Measurements from ENCODE around the gene ARID3A. TPM values are rescaled to one million over a fixed set of nuclear protein-coding genes. Genes with fewer than 3 reads are reported as not detected.

Gene ARID3A
- total RNA-seq, 4 donors from 2014 or later, result 1.8 to 9.9 (median 7.8) TPM

- Histone ChIP-seq H3K27me3 (peaks cover 0 to 8% (median 3%) of the 10 kb centered on the region in 3 donors), H3K9me3 (peaks cover 0 to 6% (median 0%) of the 10 kb centered on the region in 3 donors), H3K4me1 (no peaks in the 10 kb centered on the region), H3K4me3 (no peak overlapping the region), H3K27ac (no peak overlapping the region), H3K36me3 (peaks cover 0 to 25% of the 10 kb centered on the region in 2 donors)
- in situ Hi-C loops (cut with MboI; ENCODE audit: low sequenced_read_pairs in 4 of 4) (loop anchor here in 2 of 4 donors (10.0 to 25.0 kb wide), 2 partner anchors 112 to 200 kb away; partner anchors contain the start of genes CFD (in 1 of the 2) and ELANE (in 1 of the 2)), intact Hi-C loops (cut with DNase I; ENCODE audit: low total_unique reads) (no loop called here)
- DNase-seq (no peak), ATAC-seq (no peak)
- TF ChIP-seq POLR2A (IDR thresholded peaks at IDR 0.05) (no peak), CTCF (IDR thresholded peaks at IDR 0.05 in 4 of 5, conservative IDR thresholded peaks at IDR 0.05 in 1 of 5) (no peak)
Observed at GRCh38 chr19:974564-975257, 48.9 kb downstream of the ARID3A start.

DNA sequence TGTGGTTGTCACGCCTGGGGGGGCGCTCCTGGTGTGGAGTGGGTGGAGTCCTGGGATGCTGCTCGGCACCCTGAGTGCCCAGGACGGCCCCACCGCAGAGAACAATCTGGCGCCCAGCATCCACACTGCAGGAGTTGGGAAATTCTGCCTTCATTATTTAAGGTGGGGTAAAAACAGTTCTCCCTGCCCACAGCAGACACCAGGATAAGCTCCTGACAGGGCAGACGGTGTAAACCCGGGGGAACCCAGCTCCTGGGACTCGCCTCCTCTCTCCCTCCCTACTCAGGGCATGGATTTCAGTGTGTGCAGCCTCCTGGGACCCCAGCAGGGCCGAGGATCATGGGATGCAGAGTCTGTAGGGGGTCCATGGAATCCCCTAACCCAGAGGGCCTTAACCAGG, 50.6 kb downstream of the ARID3A start:
- ATAC-seq (no peak), DNase-seq (no peak)
- Histone ChIP-seq H3K27ac (no peak overlapping the region), H3K4me1 (no peaks in the 10 kb centered on the region), H3K27me3 (peaks cover 0 to 3% (median 2%) of the 10 kb centered on the region in 3 donors), H3K36me3 (peaks cover 0 to 8% of the 10 kb centered on the region in 2 donors), H3K9me3 (no peaks in the 10 kb centered on the region), H3K4me3 (no peak overlapping the region)
- intact Hi-C loops (cut with DNase I; ENCODE audit: low total_unique reads), result no loop called here
- TF ChIP-seq POLR2A (IDR thresholded peaks at IDR 0.05) (no peak), CTCF (IDR thresholded peaks at IDR 0.05 in 4 of 5, conservative IDR thresholded peaks at IDR 0.05 in 1 of 5) (no peak)
- in situ Hi-C loops (cut with MboI; ENCODE audit: low sequenced_read_pairs in 4 of 4), result loop anchor here in 2 of 4 donors (10.0 to 25.0 kb wide), 2 partner anchors 114 to 202 kb away; partner anchors contain the start of genes CFD (in 1 of the 2) and ELANE (in 1 of the 2)

- intact Hi-C loops (cut with DNase I; ENCODE audit: low total_unique reads), result no loop called here
- Histone ChIP-seq H3K27me3 (peaks cover 0 to 3% (median 2%) of the 10 kb centered on the region in 3 donors), H3K27ac (no peak overlapping the region), H3K4me3 (no peak overlapping the region), H3K4me1 (no peaks in the 10 kb centered on the region), H3K36me3 (peaks cover 0 to 2% of the 10 kb centered on the region in 2 donors), H3K9me3 (no peaks in the 10 kb centered on the region)
- TF ChIP-seq CTCF (IDR thresholded peaks at IDR 0.05 in 4 of 5, conservative IDR thresholded peaks at IDR 0.05 in 1 of 5), result no peak
- TF ChIP-seq POLR2A (IDR thresholded peaks at IDR 0.05), result no peak
- in situ Hi-C loops (cut with MboI; ENCODE audit: low sequenced_read_pairs in 4 of 4), result loop anchor here in 2 of 4 donors (10.0 to 25.0 kb wide), 2 partner anchors 115 to 202 kb away; partner anchors contain the start of genes CFD (in 1 of the 2) and ELANE (in 1 of the 2)
- DNase-seq (no peak), ATAC-seq (no peak)
Observed at GRCh38 chr19:977058-977464, 51.2 kb downstream of the ARID3A start.

GRCh38 chr19:979318-979741, 53.5 kb downstream of the ARID3A start:
- no peak for DNase-seq
- in situ Hi-C loops (cut with MboI; ENCODE audit: low sequenced_read_pairs in 4 of 4) (loop anchor here in 2 of 4 donors (10.0 to 25.0 kb wide), 2 partner anchors 117 to 205 kb away; partner anchors contain the start of genes CFD (in 1 of the 2) and ELANE (in 1 of the 2)), intact Hi-C loops (cut with DNase I; ENCODE audit: low total_unique reads) (no loop called here)
- ATAC-seq, result no peak
- TF ChIP-seq CTCF (IDR thresholded peaks at IDR 0.05 in 4 of 5, conservative IDR thresholded peaks at IDR 0.05 in 1 of 5) (no peak), POLR2A (IDR thresholded peaks at IDR 0.05) (no peak)
- H3K36me3 ChIP-seq, result no peaks in the 10 kb centered on the region
- no peak overlapping the region for H3K27ac ChIP-seq
- H3K27me3 ChIP-seq, result peaks cover 0 to 3% (median 2%) of the 10 kb centered on the region in 3 donors
- H3K9me3 ChIP-seq, result no peaks in the 10 kb centered on the region
- peaks cover 9 to 11% of the 10 kb centered on the region in 2 donors for H3K4me1 ChIP-seq
- no peak overlapping the region for H3K4me3 ChIP-seq

Measured in gastrocnemius medialis (tissue), 4 donors.